Testis (tissue), 3 donors: ENCODE measurements around the gene KIF4B. TPM values are rescaled to one million over a fixed set of nuclear protein-coding genes. Genes with fewer than 3 reads are reported as not detected.

Experiments
- DNase-seq: peaks from one replicate; pipeline ENCODE4 v3.0.0-alpha.2; 2019
- H3K27ac ChIP-seq, 2 donors: fragments of 200-600 bp; sonication (generic); one replicate each; pipeline ENCODE4 v1.5.1; 2019
- H3K27me3 ChIP-seq: fragments of 200-600 bp; sonication (generic); one replicate; pipeline ENCODE4 v1.5.1; 2019
- H3K36me3 ChIP-seq: fragments of 200-600 bp; sonication (generic); one replicate; pipeline ENCODE4 v1.5.1; 2017; ENCODE audit warnings: low read depth; ENCODE audit errors: missing control alignments
- H3K4me1 ChIP-seq: fragments of 200-600 bp; sonication (generic); one replicate; pipeline ENCODE4 v1.5.1; 2019
- H3K4me3 ChIP-seq, 2 donors: fragments of 200-600 bp; sonication (generic); one replicate each; pipeline ENCODE4 v1.5.1; 2017 to 2019
- H3K9me3 ChIP-seq: fragments of 200-600 bp; sonication (generic); one replicate; pipeline ENCODE4 v1.5.1; 2017
- CTCF ChIP-seq, 3 experiments: fragments of 450-650 bp in 2 of 3; fragments of 200-600 bp in 1 of 3; sonication (generic) in 1 of 3; IDR thresholded peaks; one replicate each; pipeline ENCODE4 v1.5.1; 2016 to 2019; ENCODE audit warnings: antibody characterized with exemption in 3 of 3, mild to moderate bottlenecking in 2 of 3, moderate library complexity in 1 of 3
- POLR2A ChIP-seq: fragments of 450-650 bp; IDR thresholded peaks from one replicate; pipeline ENCODE4 v1.6.1; 2017; ENCODE audit warnings: antibody characterized with exemption, mild to moderate bottlenecking, moderate library complexity
- WGBS, 2 donors: methylation state at CpG; one replicate each; pipeline ENCODE4 v1.1.5; 2018; 5-methylcytosine and 5-hydroxymethylcytosine counted together
- intact Hi-C: fragments of 100-400 bp; cut with DNase I; formaldehyde crosslinking; loops from one replicate; pipeline ENCODE4 v1.15.1; 2023; ENCODE audit warnings: low total_unique reads
- polyA plus RNA-seq: library from polyadenylated mRNA; stranded (reverse); fragments of 350-450 nt; fragmentation: Illumina TruSeq; extraction: RNeasy Lipid Tissue Mini Kit (QIAGEN cat#74804); gene quantifications from one replicate; pipeline ENCODE4 v1.2.3, GENCODE V29; 2014; ENCODE audit warnings: low read depth, low replicate concordance; ENCODE audit not compliant: insufficient read depth
- total RNA-seq, 2 donors: library from RNA; depleted of rRNA; stranded (reverse); fragments of >200 nt; gene quantifications; one replicate each; pipeline ENCODE4 v1.2.3, GENCODE V29; 2016

The KIF4B gene
- total and polyA plus RNA-seq, 3 donors from 2014 or later: 3.0 to 10.6 (median 6.6) TPM

GRCh38 chr5:155049569-155050383 is 36.2 kb downstream of the KIF4B start:
- TF ChIP-seq POLR2A (no peak), CTCF (IDR thresholded peaks at IDR 0.05) (no peak)
- Histone ChIP-seq H3K36me3 (no peaks in the 10 kb centered on the region), H3K4me1 (no peaks in the 10 kb centered on the region), H3K4me3 (no peak overlapping the region), H3K27ac (no peak overlapping the region), H3K27me3 (no peaks in the 10 kb centered on the region), H3K9me3 (no peaks in the 10 kb centered on the region)
- no peak for DNase-seq
- WGBS, 2 donors: 70 to 75% methylated on average over 1 of the region's 1 CpG
- intact Hi-C loops: no loop called here

- Histone ChIP-seq H3K27ac (no peak overlapping the region), H3K27me3 (no peaks in the 10 kb centered on the region), H3K4me3 (no peak overlapping the region), H3K9me3 (no peaks in the 10 kb centered on the region), H3K36me3 (no peaks in the 10 kb centered on the region), H3K4me1 (no peaks in the 10 kb centered on the region)
- intact Hi-C loops: no loop called here
- no peak for DNase-seq
- TF ChIP-seq CTCF (IDR thresholded peaks at IDR 0.05): no peak
- TF ChIP-seq POLR2A: no peak
- 80 to 81% methylated on average over 5 of the region's 5 CpGs for WGBS, 2 donors
Observed at GRCh38 chr5:155050384-155051019, 36.9 kb downstream of the KIF4B start.

GRCh38 chr5:155052532-155052931 is 39.0 kb downstream of the KIF4B start:
- DNase-seq: no peak
- Histone ChIP-seq H3K9me3 (no peaks in the 10 kb centered on the region), H3K27ac (no peak overlapping the region), H3K4me1 (no peaks in the 10 kb centered on the region), H3K4me3 (no peak overlapping the region), H3K27me3 (no peaks in the 10 kb centered on the region), H3K36me3 (no peaks in the 10 kb centered on the region)
- intact Hi-C loops: no loop called here
- 66 to 78% methylated on average over 4 of the region's 4 CpGs for WGBS, 2 donors
- TF ChIP-seq POLR2A: no peak
- TF ChIP-seq CTCF (IDR thresholded peaks at IDR 0.05): no peak

GRCh38 chr5:155053501-155053900 is 39.9 kb downstream of the KIF4B start:
- 24 to 25% methylated on average over 4 of the region's 4 CpGs for WGBS, 2 donors
- intact Hi-C loops: no loop called here
- DNase-seq: peak; percentile 46

More at GRCh38 chr5:155053501-155053900, 39.9 kb downstream of the KIF4B start:
- TF ChIP-seq CTCF (IDR thresholded peaks at IDR 0.05): no peak
- TF ChIP-seq POLR2A: no peak
- no peak overlapping the region for H3K27ac ChIP-seq
- H3K36me3 ChIP-seq: no peaks in the 10 kb centered on the region
- H3K9me3 ChIP-seq: no peaks in the 10 kb centered on the region
- no peaks in the 10 kb centered on the region for H3K27me3 ChIP-seq
- no peaks in the 10 kb centered on the region for H3K4me1 ChIP-seq
- H3K4me3 ChIP-seq: no peak overlapping the region
